GM18520 (cell line): ENCODE results near the gene JAG1.
"Not testable (repeated sequence)": the region's sequence is repeated elsewhere in the genome, so short reads cannot be mapped to it uniquely, and the experiment has no call there.

Source experiments
- ATAC-seq: cut with Tn5 transposase; IDR thresholded peaks from one replicate; pipeline ENCODE4 v1.9.1; 2021; ENCODE audit not compliant: unreplicated experiment

JAG1 gene

DNA sequence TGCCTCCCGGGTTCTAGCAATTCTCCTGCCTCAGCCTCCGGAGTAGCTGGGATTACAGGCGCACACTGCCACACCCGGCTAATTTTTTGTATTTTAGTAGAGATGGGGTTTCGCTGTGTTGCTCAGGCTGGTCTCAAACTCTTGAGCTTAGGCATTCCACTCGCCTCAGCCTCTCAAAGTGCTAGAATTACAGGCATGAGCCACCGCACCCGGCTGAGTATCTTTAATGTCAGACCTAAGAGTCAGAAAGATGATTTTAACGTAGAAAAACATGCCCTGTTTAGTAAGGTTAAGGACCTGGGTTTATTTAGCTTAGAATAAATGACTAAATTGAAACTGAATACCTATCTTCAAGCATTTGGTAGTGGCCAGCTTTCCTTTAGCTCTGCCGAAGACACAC is 83.4 kb downstream of the JAG1 start:
- ATAC-seq: not testable (repeated sequence)
